GM23248 (cell line): ENCODE results near the gene DBNDD2. TPM values are rescaled to one million over a fixed set of nuclear protein-coding genes. Genes with fewer than 3 reads are reported as not detected.

Experiments used
- DNase-seq: peaks from one replicate; pipeline ENCODE4 v3.0.0-alpha.2; 2015
- H2AFZ ChIP-seq: fragments of 200-600 bp; sonication (generic); 2 replicates; pipeline ENCODE4 v1.6.1; 2016; ENCODE audit warnings: antibody characterized with exemption
- H3F3A ChIP-seq: fragments of 200-600 bp; sonication (generic); 2 replicates; pipeline ENCODE4 v1.6.1; 2016; ENCODE audit warnings: mild to moderate bottlenecking, antibody characterized with exemption, mixed run types; ENCODE audit not compliant: insufficient read depth
- H3K27ac ChIP-seq: fragments of 200-600 bp; sonication (generic); 2 replicates; pipeline ENCODE4 v1.5.1; 2016; ENCODE audit warnings: mild to moderate bottlenecking
- H3K27me3 ChIP-seq: fragments of 200-600 bp; sonication (generic); replicated peaks from 2 replicates; pipeline ENCODE4 v1.6.1; 2016; ENCODE audit warnings: mild to moderate bottlenecking; ENCODE audit not compliant: insufficient read depth
- H3K36me3 ChIP-seq: fragments of 200-600 bp; sonication (generic); 2 replicates; pipeline ENCODE4 v1.6.1; 2016; ENCODE audit warnings: low read depth, mild to moderate bottlenecking
- H3K4me1 ChIP-seq: fragments of 200-600 bp; sonication (generic); 2 replicates; pipeline ENCODE4 v1.6.1; 2016; ENCODE audit warnings: mild to moderate bottlenecking; ENCODE audit not compliant: insufficient read depth
- H3K4me2 ChIP-seq: fragments of 200-600 bp; sonication (generic); one replicate; pipeline ENCODE4 v1.6.1; 2016; ENCODE audit warnings: mild to moderate bottlenecking; ENCODE audit not compliant: unreplicated experiment
- H3K4me3 ChIP-seq: fragments of 200-600 bp; sonication (generic); 2 replicates; pipeline ENCODE4 v1.5.1; 2016; ENCODE audit warnings: mild to moderate bottlenecking
- H3K79me2 ChIP-seq: fragments of 200-600 bp; sonication (generic); 2 replicates; pipeline ENCODE4 v1.6.1; 2016; ENCODE audit warnings: mild to moderate bottlenecking; ENCODE audit not compliant: insufficient read depth
- H3K9ac ChIP-seq: fragments of 200-600 bp; sonication (generic); 2 replicates; pipeline ENCODE4 v1.6.1; 2016; ENCODE audit warnings: mild to moderate bottlenecking
- H3K9me2 ChIP-seq: fragments of 200-600 bp; sonication (generic); 2 replicates; pipeline ENCODE4 v1.6.1; 2016; ENCODE audit warnings: mixed run types, mild to moderate bottlenecking, moderate library complexity; ENCODE audit not compliant: insufficient read depth
- H3K9me3 ChIP-seq: fragments of 200-600 bp; sonication (generic); one replicate; pipeline ENCODE4 v1.6.1; 2017; ENCODE audit warnings: low read depth
- H4K20me1 ChIP-seq: fragments of 200-600 bp; sonication (generic); 2 replicates; pipeline ENCODE4 v1.6.0; 2016; ENCODE audit not compliant: insufficient read depth
- EZH2 ChIP-seq: fragments of 200-600 bp; sonication (generic); IDR thresholded peaks from 2 replicates; pipeline ENCODE4 v1.6.1; 2018; ENCODE audit warnings: antibody characterized with exemption, mild to moderate bottlenecking; ENCODE audit not compliant: insufficient read depth, poor library complexity, severe bottlenecking
- EZH2phosphoT487 ChIP-seq: fragments of 200-600 bp; sonication (generic); IDR thresholded peaks from 2 replicates; pipeline ENCODE4 v1.6.1; 2018; ENCODE audit warnings: antibody characterized with exemption, moderate library complexity, mild to moderate bottlenecking, low read depth; ENCODE audit not compliant: insufficient read depth
- WGBS, 2 experiments: methylation state at CpG; one replicate each; pipeline ENCODE4 v1.1.6; 2015 to 2017; ENCODE audit warnings: low lambda C conversion rate in 2 of 2, low coverage in 1 of 2; ENCODE audit errors: missing lambda C conversion rate in 2 of 2; 5-methylcytosine and 5-hydroxymethylcytosine counted together
- in situ Hi-C: fragments of 300-500 bp; cut with MboI; formaldehyde crosslinking; loops from 2 replicates; pipeline ENCODE4 v1.15.0; 2020
- polyA plus RNA-seq: library from polyadenylated mRNA; unstranded; fragments of >200 nt; fragmentation: Nextera tagmentation; extraction: Ambion mirVana; gene quantifications from 2 replicates; pipeline ENCODE4 v1.2.1, GENCODE V29; 2016
- total RNA-seq: library from RNA; depleted of rRNA; stranded (reverse); fragments of >200 nt; shearing (Covaris generic); gene quantifications from 2 replicates; pipeline ENCODE4 v1.2.3, GENCODE V29; 2014

DBNDD2 gene
- total and polyA plus RNA-seq, 2 experiments from 2014 or later, result 5.7 to 30.0 TPM

- Histone ChIP-seq H3K9me2 (no peaks in the 10 kb centered on the region), H3K4me1 (no peaks in the 10 kb centered on the region), H3K9ac (no peak overlapping the region), H2AFZ (no peak overlapping the region), H3F3A (no peaks in the 10 kb centered on the region), H3K27ac (no peak overlapping the region), H3K79me2 (no peaks in the 10 kb centered on the region), H3K4me3 (no peak overlapping the region), H3K27me3 (no peaks in the 10 kb centered on the region), H4K20me1 (no peaks in the 10 kb centered on the region), H3K36me3 (no peaks in the 10 kb centered on the region), H3K9me3 (no peaks in the 10 kb centered on the region), H3K4me2 (no peak overlapping the region)
- no peak for TF ChIP-seq EZH2
- TF ChIP-seq EZH2phosphoT487, result no peak
- WGBS, 2 experiments, result 46 to 53% methylated on average over 2 of the region's 2 CpGs
- DNase-seq, result no peak
- in situ Hi-C loops, result no loop called here
Measured at GRCh38 chr20:45391559-45391958, 16.5 kb upstream of the DBNDD2 start.

- in situ Hi-C loops, result no loop called here
- TF ChIP-seq EZH2, result no peak
- TF ChIP-seq EZH2phosphoT487, result no peak
- Histone ChIP-seq H3K27me3 (no peaks in the 10 kb centered on the region), H3F3A (no peaks in the 10 kb centered on the region), H4K20me1 (no peaks in the 10 kb centered on the region), H3K9ac (no peak overlapping the region), H3K4me1 (no peaks in the 10 kb centered on the region), H3K36me3 (no peaks in the 10 kb centered on the region), H2AFZ (no peak overlapping the region), H3K9me3 (no peaks in the 10 kb centered on the region), H3K79me2 (no peaks in the 10 kb centered on the region), H3K9me2 (no peaks in the 10 kb centered on the region), H3K4me2 (no peak overlapping the region), H3K4me3 (no peak overlapping the region), H3K27ac (no peak overlapping the region)
- DNase-seq, result no peak
- WGBS, 2 experiments, result 93 to 98% methylated on average over 3 of the region's 3 CpGs
Measured at GRCh38 chr20:45392733-45393132, 15.4 kb upstream of the DBNDD2 start.

DNA sequence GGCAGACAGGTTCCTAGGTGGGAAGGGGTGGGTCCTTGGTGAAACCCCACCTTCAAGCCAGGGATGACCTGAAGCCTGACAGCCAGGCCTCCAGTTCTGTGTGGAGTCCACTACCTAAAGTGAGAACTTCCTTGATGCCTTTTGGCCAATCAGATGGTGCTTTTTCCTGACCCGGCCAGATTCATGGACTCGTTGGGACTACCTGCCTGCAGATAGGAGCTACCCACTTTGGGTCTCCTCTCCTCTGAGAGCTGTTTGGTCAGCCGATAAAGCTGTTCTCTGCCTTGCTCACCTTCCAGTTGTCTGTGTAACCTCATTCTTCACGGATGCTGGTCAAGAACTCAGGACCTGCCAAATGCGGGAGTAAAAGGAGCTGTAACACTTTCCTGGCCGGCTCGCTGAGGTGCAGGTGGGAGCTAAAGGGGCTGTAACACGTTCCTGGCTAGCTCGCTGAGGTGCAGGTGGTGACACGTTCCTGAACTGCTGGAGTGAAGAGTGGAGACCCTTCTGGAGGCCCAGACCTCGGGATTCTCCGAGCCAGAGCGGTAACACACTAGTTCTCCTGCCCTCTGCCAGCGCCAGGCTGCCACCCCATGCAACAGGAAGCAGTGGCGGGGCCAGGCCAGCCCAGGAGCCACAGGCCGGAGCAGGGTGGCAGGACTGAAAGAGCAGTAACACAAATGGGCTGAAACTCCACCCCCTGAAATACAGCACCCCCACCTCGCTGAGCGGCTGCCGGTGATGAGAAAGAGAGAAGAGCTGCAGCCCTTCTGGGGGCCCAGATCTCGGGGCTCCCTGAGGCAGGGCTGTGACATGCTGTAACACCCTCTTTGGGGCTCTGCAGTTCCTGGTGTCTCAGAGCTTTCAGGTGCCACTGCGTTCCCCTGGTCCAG lies 13.6 kb upstream of the DBNDD2 start:
- Histone ChIP-seq H3K9me2 (no peaks in the 10 kb centered on the region), H3K27me3 (no peaks in the 10 kb centered on the region), H3K36me3 (no peaks in the 10 kb centered on the region), H3K79me2 (no peaks in the 10 kb centered on the region), H3K4me3 (no peak overlapping the region), H2AFZ (no peak overlapping the region), H3K9me3 (no peaks in the 10 kb centered on the region), H3K9ac (no peak overlapping the region), H3K4me1 (no peaks in the 10 kb centered on the region), H3F3A (no peaks in the 10 kb centered on the region), H3K27ac (no peak overlapping the region), H4K20me1 (no peaks in the 10 kb centered on the region), H3K4me2 (no peak overlapping the region)
- no peak for DNase-seq
- in situ Hi-C loops, result no loop called here
- no peak for TF ChIP-seq EZH2
- TF ChIP-seq EZH2phosphoT487, result no peak
- 75 to 81% methylated on average over 21 of the region's 21 CpGs for WGBS, 2 experiments

DNA sequence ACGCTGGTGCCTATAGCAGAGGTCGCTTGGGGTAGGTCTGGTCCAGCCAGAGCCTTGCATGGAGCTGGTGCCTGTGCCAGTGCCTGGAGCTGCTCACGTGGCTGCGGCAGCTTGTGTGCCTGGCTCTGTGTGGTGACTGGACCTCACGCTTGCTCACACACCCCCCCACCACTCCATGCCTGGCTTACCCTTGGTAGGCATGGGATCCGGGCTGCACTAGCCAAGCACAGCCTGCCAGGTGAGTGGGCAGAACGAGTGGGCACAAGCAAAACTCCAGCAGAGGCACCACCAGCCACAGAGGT lies 13.0 kb upstream of the DBNDD2 start:
- Histone ChIP-seq H3K4me1 (no peaks in the 10 kb centered on the region), H3K27ac (no peak overlapping the region), H3K36me3 (no peaks in the 10 kb centered on the region), H3K9ac (no peak overlapping the region), H2AFZ (no peak overlapping the region), H3K9me2 (no peaks in the 10 kb centered on the region), H3K4me2 (no peak overlapping the region), H4K20me1 (no peaks in the 10 kb centered on the region), H3K79me2 (no peaks in the 10 kb centered on the region), H3F3A (no peaks in the 10 kb centered on the region), H3K9me3 (no peaks in the 10 kb centered on the region), H3K4me3 (no peak overlapping the region), H3K27me3 (no peaks in the 10 kb centered on the region)
- no peak for DNase-seq
- in situ Hi-C loops, result no loop called here
- 83 to 84% methylated on average over 6 to 7 of the region's 7 CpGs for WGBS, 2 experiments
- no peak for TF ChIP-seq EZH2
- no peak for TF ChIP-seq EZH2phosphoT487

DNA sequence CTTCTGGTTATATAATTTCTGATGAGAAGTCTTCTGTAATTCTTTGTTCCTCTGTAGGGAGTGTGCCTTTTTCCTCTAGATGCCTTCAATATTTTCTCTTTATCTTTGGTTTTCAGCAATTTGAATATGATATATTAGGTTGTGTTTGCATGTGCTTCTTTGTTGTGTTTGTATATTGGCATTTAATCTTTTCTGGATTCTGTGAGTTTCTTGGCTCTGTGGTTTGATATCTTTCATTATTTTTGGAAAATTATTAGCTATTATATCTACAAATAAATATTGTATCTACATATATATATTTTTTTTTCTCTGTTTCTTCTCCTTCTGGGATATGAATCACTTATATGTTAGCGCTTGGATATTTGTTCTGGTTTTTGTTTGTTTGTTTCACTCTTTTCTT lies 9.1 kb upstream of the DBNDD2 start:
- no peaks in the 10 kb centered on the region for H3K27me3 ChIP-seq
- no peaks in the 10 kb centered on the region for H3K79me2 ChIP-seq
- H3K36me3 ChIP-seq, result no peaks in the 10 kb centered on the region
- no peak for TF ChIP-seq EZH2phosphoT487
- TF ChIP-seq EZH2, result no peak
- no peak overlapping the region for H3K9ac ChIP-seq
- in situ Hi-C loops, result no loop called here
- H3K9me3 ChIP-seq, result no peaks in the 10 kb centered on the region
- peaks cover 3% of the 10 kb centered on the region; the same call in 1 of the 2 replicates for H3F3A ChIP-seq
- no peak overlapping the region for H3K4me3 ChIP-seq
- H3K27ac ChIP-seq, result no peak overlapping the region
- no peak overlapping the region for H2AFZ ChIP-seq
- no peaks in the 10 kb centered on the region for H3K4me1 ChIP-seq
- H4K20me1 ChIP-seq, result no peaks in the 10 kb centered on the region
- 81 to 100% methylated on average over 1 of the region's 1 CpG for WGBS, 2 experiments
- no peak for DNase-seq
- no peak overlapping the region for H3K4me2 ChIP-seq
- H3K9me2 ChIP-seq, result no peaks in the 10 kb centered on the region
